ENCODE data around the gene PP2D1.

DNA sequence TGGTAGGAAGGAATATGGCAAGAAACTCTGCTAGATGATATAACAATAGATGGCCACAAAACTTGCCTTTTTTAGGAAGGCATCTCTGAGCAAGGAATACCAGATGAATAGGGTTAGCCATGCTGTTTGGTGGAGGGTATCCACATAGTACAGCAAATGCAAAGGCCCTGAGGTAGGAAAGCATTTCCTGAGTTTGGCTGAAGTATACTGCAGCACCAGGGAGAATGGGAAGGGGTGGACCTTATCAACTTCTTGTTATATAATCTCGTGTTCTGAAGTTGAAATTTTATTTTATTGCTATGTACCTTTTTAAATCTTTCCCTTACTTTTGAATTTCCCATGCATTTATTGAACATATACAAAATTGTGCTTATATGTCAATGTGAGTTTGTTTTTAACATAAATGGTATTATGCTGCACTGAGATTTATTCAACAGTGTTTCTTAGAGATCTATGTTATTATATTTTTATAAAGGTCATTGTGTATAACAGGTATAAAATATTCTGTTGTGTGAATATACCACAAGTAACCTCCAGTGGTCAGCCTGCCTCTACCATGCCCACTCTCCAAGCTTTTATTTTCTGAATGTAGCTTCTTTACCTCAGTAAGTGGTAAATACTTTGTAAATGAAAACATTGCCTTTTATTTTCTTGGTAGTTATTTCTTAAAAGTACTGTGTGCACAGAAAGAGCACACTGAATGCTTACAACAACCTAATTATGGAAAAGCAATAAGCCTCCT lies 25.4 kb upstream of the PP2D1 start:
- TF ChIP-seq ZNF274 (IDR thresholded peaks at IDR 0.05; ENCODE audit: low read depth, low read length) = no peak
- TF ChIP-seq YY1 (IDR thresholded peaks at IDR 0.05; ENCODE audit: insufficient read depth, insufficient read length) = no peak
- TF ChIP-seq SUZ12 (IDR thresholded peaks at IDR 0.05; ENCODE audit: extremely low read depth, insufficient read depth, insufficient read length) = no peak

Measured in NT2/D1 (cell line).